ENCODE measurements around the gene CD36. TPM values are rescaled to one million over a fixed set of nuclear protein-coding genes. Genes with fewer than 3 reads are reported as not detected.

The CD36 gene
- total RNA-seq, 1 experiment from 2014 or later = 1.4 TPM

- TF ChIP-seq ARID4B (CRISPR knock-in tag; IDR thresholded peaks at IDR 0.05; ENCODE audit: borderline replicate concordance) (no peak), IRF2 (CRISPR knock-in tag; IDR thresholded peaks at IDR 0.05; ENCODE audit: borderline replicate concordance, low read depth) (no peak), ZNF416 (CRISPR knock-in tag; IDR thresholded peaks at IDR 0.05) (no peak), ATF3 (CRISPR knock-in tag; conservative IDR thresholded peaks at IDR 0.05) (no peak), FOXP1 (CRISPR knock-in tag; IDR thresholded peaks at IDR 0.05; ENCODE audit: borderline replicate concordance) (no peak), MAX (CRISPR knock-in tag; IDR thresholded peaks at IDR 0.05) (no peak), GRHL2 (CRISPR knock-in tag; IDR thresholded peaks at IDR 0.05; ENCODE audit: insufficient replicate concordance, severe bottlenecking) (no peak)
Observed at GRCh38 chr7:80612880-80613279, 25.6 kb upstream of the CD36 start (continued).

- Mint-ChIP-seq H3K27ac (no peak overlapping the region), H3K27me3 (ENCODE audit: low read depth) (no peaks in the 10 kb centered on the region), H3K36me3 (peaks cover 2% of the 10 kb centered on the region; the same call in 1 of the 2 replicates), H3K4me3 (no peak overlapping the region), H3K9me3 (peaks cover 3% of the 10 kb centered on the region), H3K4me1 (peaks cover 21% of the 10 kb centered on the region)
- ChIA-PET CTCF (no interaction called here), POLR2A (no interaction called here)
- no peak for DNase-seq (ENCODE audit: low spot score)
- no peak for ATAC-seq
- TF ChIP-seq ZNF138 (CRISPR knock-in tag; conservative IDR thresholded peaks at IDR 0.05) (no peak), ESRRA (CRISPR knock-in tag; IDR thresholded peaks at IDR 0.05; ENCODE audit: borderline replicate concordance) (no peak), SP1 (CRISPR knock-in tag; conservative IDR thresholded peaks at IDR 0.05) (no peak), AR (CRISPR knock-in tag; IDR thresholded peaks at IDR 0.05) (no peak), PREB (CRISPR knock-in tag; IDR thresholded peaks at IDR 0.05; ENCODE audit: borderline replicate concordance) (no peak), ZBTB43 (CRISPR knock-in tag; IDR thresholded peaks at IDR 0.05) (no peak), TCF7 (CRISPR knock-in tag; IDR thresholded peaks at IDR 0.05; ENCODE audit: low read depth) (no peak), E2F4 (CRISPR knock-in tag; IDR thresholded peaks at IDR 0.05; ENCODE audit: borderline replicate concordance, low read depth) (no peak), ATF2 (CRISPR knock-in tag; IDR thresholded peaks at IDR 0.05; ENCODE audit: borderline replicate concordance, low read depth) (no peak), CBFB (CRISPR knock-in tag; IDR thresholded peaks at IDR 0.05; ENCODE audit: low read depth) (no peak), MXD4 (CRISPR knock-in tag; IDR thresholded peaks at IDR 0.05; ENCODE audit: borderline replicate concordance) (no peak), USF1 (CRISPR knock-in tag; IDR thresholded peaks at IDR 0.05) (no peak), ZNF232 (CRISPR knock-in tag; IDR thresholded peaks at IDR 0.05) (no peak), JUN (CRISPR knock-in tag; IDR thresholded peaks at IDR 0.05) (no peak), SMAD3 (CRISPR knock-in tag; IDR thresholded peaks at IDR 0.05; ENCODE audit: borderline replicate concordance) (no peak), HMGA2 (CRISPR knock-in tag; IDR thresholded peaks at IDR 0.05) (no peak)
Observed at GRCh38 chr7:80613519-80613918, 24.9 kb upstream of the CD36 start.

Data from WTC11 (cell line).